Esophagus squamous epithelium (tissue), 5 donors: Measurements from ENCODE around the gene PPIE. TPM values are rescaled to one million over a fixed set of nuclear protein-coding genes. Genes with fewer than 3 reads are reported as not detected.

Experiments
- DNase-seq: peaks from one replicate; lab custom pipeline; 2025; lab: John Stamatoyannopoulos, UW
- H3K27ac ChIP-seq, 4 donors: fragments of 200-600 bp; sonication (generic); one replicate each; pipeline ENCODE4 v1.5.1; 2016 to 2019; ENCODE audit warnings: mild to moderate bottlenecking in 1 of 4
- H3K27me3 ChIP-seq, 4 donors: fragments of 200-600 bp; sonication (generic); 1 replicate in 3 of 4; 2 replicates in 1 of 4; pipeline versions ENCODE4 v1.5.1 to v1.6.0; 2017 to 2021; ENCODE audit warnings: antibody characterized with exemption in 1 of 4
- H3K36me3 ChIP-seq, 3 donors: fragments of 200-600 bp; sonication (generic); one replicate each; pipeline ENCODE4 v1.5.1; 2016 to 2019
- H3K4me1 ChIP-seq, 3 donors: fragments of 200-600 bp; sonication (generic); one replicate each; pipeline ENCODE4 v1.5.1; 2017 to 2019
- H3K4me3 ChIP-seq, 4 donors: fragments of 200-600 bp; sonication (generic); 1 replicate in 3 of 4; 2 replicates in 1 of 4; pipeline ENCODE4 v1.5.1; 2016 to 2019; ENCODE audit warnings: mild to moderate bottlenecking in 2 of 4, moderate library complexity in 1 of 4
- H3K9me3 ChIP-seq, 3 donors: fragments of 200-600 bp; sonication (generic); one replicate each; pipeline ENCODE4 v1.5.1; 2016 to 2019
- CTCF ChIP-seq, 6 experiments: fragments of 450-650 bp in 4 of 6; fragments of 200-600 bp in 2 of 6; sonication (generic) in 2 of 6; IDR thresholded peaks; one replicate each; pipeline ENCODE4 v1.5.1; 2016 to 2019; ENCODE audit warnings: antibody characterized with exemption in 6 of 6, mild to moderate bottlenecking in 4 of 6, moderate library complexity in 4 of 6
- POLR2A ChIP-seq, 4 donors: fragments of 450-650 bp; IDR thresholded peaks; one replicate each; pipeline ENCODE4 v1.6.1; 2017; ENCODE audit warnings: antibody characterized with exemption in 4 of 4, mild to moderate bottlenecking in 4 of 4, moderate library complexity in 3 of 4
- whole genome bisulfite sequencing, 2 donors: methylation state at CpG; one replicate each; pipeline ENCODE4 v1.1.5; 2018; 5-methylcytosine and 5-hydroxymethylcytosine counted together
- intact Hi-C: fragments of 100-400 bp; cut with DNase I; formaldehyde crosslinking; loops from one replicate; pipeline ENCODE4 v1.15.0; 2022
- total RNA-seq, 4 donors: library from RNA; depleted of rRNA; stranded (reverse); fragments of >200 nt; gene quantifications; one replicate each; pipeline ENCODE4 v1.1.0, GENCODE V29; 2016
- donor health status: DM: yes; HTN: yes; CAD: no.

The PPIE gene
- total RNA-seq, 4 donors from 2014 or later: 13.7 to 37.1 (median 28.6) TPM

- intact Hi-C loops: no loop called here
- no peak overlapping the region for H3K27ac ChIP-seq
- no peaks in the 10 kb centered on the region for H3K36me3 ChIP-seq
- peaks cover 0 to 1% (median 0%) of the 10 kb centered on the region in 3 donors for H3K4me1 ChIP-seq
- H3K9me3 ChIP-seq: no peaks in the 10 kb centered on the region
- 25 to 54% methylated on average over 7 of the region's 7 CpGs for WGBS, 2 donors
- H3K27me3 ChIP-seq: peaks cover 0 to 70% (median under 1%) of the 10 kb centered on the region in 4 donors
- DNase-seq: no peak
- H3K4me3 ChIP-seq: no peak overlapping the region
- no peak for TF ChIP-seq POLR2A (IDR thresholded peaks at IDR 0.05)
- no peak for TF ChIP-seq CTCF (IDR thresholded peaks at IDR 0.05)
Observed at GRCh38 chr1:39733161-39733560, 5.5 kb upstream of the PPIE start.

- intact Hi-C loops: no loop called here
- Histone ChIP-seq H3K36me3 (peaks cover 0 to 13% (median 0%) of the 10 kb centered on the region in 3 donors), H3K27ac (no peak overlapping the region), H3K9me3 (no peaks in the 10 kb centered on the region), H3K4me1 (peaks cover 6 to 23% (median 9%) of the 10 kb centered on the region in 3 donors), H3K4me3 (no peak overlapping the region), H3K27me3 (peaks cover 0 to 45% (median 0%) of the 10 kb centered on the region in 4 donors)
- TF ChIP-seq POLR2A (IDR thresholded peaks at IDR 0.05) (no peak), CTCF (IDR thresholded peaks at IDR 0.05) (no peak)
- DNase-seq: no peak
- 69 to 74% methylated on average over 3 of the region's 3 CpGs for WGBS, 2 donors
Observed at GRCh38 chr1:39735731-39736130, 3.0 kb upstream of the PPIE start.

GRCh38 chr1:39737546-39738169, 1.0 kb upstream of the PPIE start:
- TF ChIP-seq POLR2A (IDR thresholded peaks at IDR 0.05) (no peak), CTCF (IDR thresholded peaks at IDR 0.05) (no peak)
- WGBS, 2 donors: 71 to 89% methylated on average over 6 to 9 of the region's 9 CpGs
- Histone ChIP-seq H3K27me3 (peaks cover 0 to 32% (median 0%) of the 10 kb centered on the region in 4 donors), H3K4me3 (no peak overlapping the region), H3K4me1 (peaks cover 6 to 24% (median 9%) of the 10 kb centered on the region in 3 donors), H3K27ac (no peak overlapping the region), H3K9me3 (no peaks in the 10 kb centered on the region), H3K36me3 (peaks cover 0 to 32% (median 8%) of the 10 kb centered on the region in 3 donors)
- no peak for DNase-seq
- intact Hi-C loops: no loop called here

GRCh38 chr1:39745016-39745670, 6.5 kb downstream of the PPIE start:
- no peak overlapping the region for H3K27ac ChIP-seq
- H3K9me3 ChIP-seq: no peaks in the 10 kb centered on the region
- DNase-seq: no peak
- peaks cover 0 to 7% (median 0%) of the 10 kb centered on the region in 3 donors for H3K4me1 ChIP-seq
- H3K4me3 ChIP-seq: no peak overlapping the region
- H3K27me3 ChIP-seq: no peaks in the 10 kb centered on the region
- 91 to 95% methylated on average over 8 to 12 of the region's 16 CpGs for WGBS, 2 donors
- intact Hi-C loops: no loop called here
- peaks cover 25 to 100% (median 64%) of the 10 kb centered on the region in 3 donors for H3K36me3 ChIP-seq
- no peak for TF ChIP-seq CTCF (IDR thresholded peaks at IDR 0.05)
- TF ChIP-seq POLR2A (IDR thresholded peaks at IDR 0.05): no peak

GRCh38 chr1:39751595-39751994, 12.9 kb downstream of the PPIE start:
- Histone ChIP-seq H3K4me1 (peaks cover 0 to 18% (median 5%) of the 10 kb centered on the region in 3 donors), H3K27ac (no peak overlapping the region), H3K27me3 (no peaks in the 10 kb centered on the region), H3K9me3 (no peaks in the 10 kb centered on the region), H3K36me3 (peaks cover 20 to 100% (median 59%) of the 10 kb centered on the region in 3 donors), H3K4me3 (no peak overlapping the region)
- WGBS, 2 donors: 98 to 100% methylated on average over 6 to 7 of the region's 7 CpGs
- intact Hi-C loops: no loop called here
- TF ChIP-seq CTCF (IDR thresholded peaks at IDR 0.05) (no peak), POLR2A (IDR thresholded peaks at IDR 0.05) (no peak)
- no peak for DNase-seq
